GM18505 (cell line): Measurements from ENCODE around the gene SF3A1.

Experiments used
- ATAC-seq: cut with Tn5 transposase; IDR thresholded peaks from one replicate; pipeline ENCODE4 v1.9.1; 2021; ENCODE audit not compliant: unreplicated experiment
- POLR2A ChIP-seq: IDR thresholded peaks from 4 replicates; pipeline ENCODE4 v1.6.1; 2011; ENCODE audit warnings: borderline replicate concordance; ENCODE audit not compliant: insufficient read depth, insufficient read length; ENCODE audit errors: extremely low read depth

Gene SF3A1

GRCh38 chr22:30332551-30332950 is 24.1 kb downstream of the SF3A1 start:
- TF ChIP-seq POLR2A = no peak
- no peak for ATAC-seq

GRCh38 chr22:30328466-30329049 is 28.1 kb downstream of the SF3A1 start:
- TF ChIP-seq POLR2A = no peak
- ATAC-seq = no peak

GRCh38 chr22:30327864-30328345 is 28.8 kb downstream of the SF3A1 start:
- no peak for ATAC-seq
- TF ChIP-seq POLR2A = no peak

- ATAC-seq = peak; percentile 83
- TF ChIP-seq POLR2A = peak; percentile 86
Observed at GRCh38 chr22:30326706-30327362, 29.9 kb downstream of the SF3A1 start, which contains the start of gene TBC1D10A. TBC1D10A (minus strand) TSS chr22:30326941; CDS start chr22:30326881, 60 bp downstream.

GRCh38 chr22:30326255-30326705 is 30.4 kb downstream of the SF3A1 start:
- peak; percentile 24 for ATAC-seq
- no peak for TF ChIP-seq POLR2A

GRCh38 chr22:30325724-30326254 is 30.9 kb downstream of the SF3A1 start:
- no peak for TF ChIP-seq POLR2A
- ATAC-seq = no peak

GRCh38 chr22:30325065-30325720 is 31.5 kb downstream of the SF3A1 start:
- ATAC-seq = no peak
- TF ChIP-seq POLR2A = no peak

- no peak for TF ChIP-seq POLR2A
- ATAC-seq = no peak
Observed at GRCh38 chr22:30324014-30324730, 32.5 kb downstream of the SF3A1 start.

GRCh38 chr22:30323246-30323645 is 33.4 kb downstream of the SF3A1 start:
- no peak for TF ChIP-seq POLR2A

GRCh38 chr22:30321461-30321860 is 35.2 kb downstream of the SF3A1 start:
- no peak for ATAC-seq
- no peak for TF ChIP-seq POLR2A

More at GRCh38 chr22:30323246-30323645, 33.4 kb downstream of the SF3A1 start:
- ATAC-seq = no peak

GRCh38 chr22:30320021-30320556 is 36.6 kb downstream of the SF3A1 start:
- no peak for TF ChIP-seq POLR2A
- ATAC-seq = no peak

GRCh38 chr22:30318799-30319419 is 37.8 kb downstream of the SF3A1 start:
- no peak for ATAC-seq
- no peak for TF ChIP-seq POLR2A
